HG02973 (cell line): ENCODE measurements around the gene LRRC14B.
"Not testable (repeated sequence)": the region's sequence is repeated elsewhere in the genome, so short reads cannot be mapped to it uniquely, and the experiment has no call there.

ENCODE experiments used
- ATAC-seq: cut with Tn5 transposase; IDR thresholded peaks from one replicate; pipeline ENCODE4 v1.9.1; 2021; ENCODE audit warnings: moderate library complexity; ENCODE audit not compliant: unreplicated experiment

Gene LRRC14B

GRCh38 chr5:190366-191035 is 794 bp upstream of the LRRC14B start:
- no peak for ATAC-seq

- no peak for ATAC-seq
Measured at GRCh38 chr5:191949-192690, 825 bp downstream of the LRRC14B start.

- ATAC-seq = no peak
Measured at GRCh38 chr5:192691-192969, 1.3 kb downstream of the LRRC14B start.

DNA sequence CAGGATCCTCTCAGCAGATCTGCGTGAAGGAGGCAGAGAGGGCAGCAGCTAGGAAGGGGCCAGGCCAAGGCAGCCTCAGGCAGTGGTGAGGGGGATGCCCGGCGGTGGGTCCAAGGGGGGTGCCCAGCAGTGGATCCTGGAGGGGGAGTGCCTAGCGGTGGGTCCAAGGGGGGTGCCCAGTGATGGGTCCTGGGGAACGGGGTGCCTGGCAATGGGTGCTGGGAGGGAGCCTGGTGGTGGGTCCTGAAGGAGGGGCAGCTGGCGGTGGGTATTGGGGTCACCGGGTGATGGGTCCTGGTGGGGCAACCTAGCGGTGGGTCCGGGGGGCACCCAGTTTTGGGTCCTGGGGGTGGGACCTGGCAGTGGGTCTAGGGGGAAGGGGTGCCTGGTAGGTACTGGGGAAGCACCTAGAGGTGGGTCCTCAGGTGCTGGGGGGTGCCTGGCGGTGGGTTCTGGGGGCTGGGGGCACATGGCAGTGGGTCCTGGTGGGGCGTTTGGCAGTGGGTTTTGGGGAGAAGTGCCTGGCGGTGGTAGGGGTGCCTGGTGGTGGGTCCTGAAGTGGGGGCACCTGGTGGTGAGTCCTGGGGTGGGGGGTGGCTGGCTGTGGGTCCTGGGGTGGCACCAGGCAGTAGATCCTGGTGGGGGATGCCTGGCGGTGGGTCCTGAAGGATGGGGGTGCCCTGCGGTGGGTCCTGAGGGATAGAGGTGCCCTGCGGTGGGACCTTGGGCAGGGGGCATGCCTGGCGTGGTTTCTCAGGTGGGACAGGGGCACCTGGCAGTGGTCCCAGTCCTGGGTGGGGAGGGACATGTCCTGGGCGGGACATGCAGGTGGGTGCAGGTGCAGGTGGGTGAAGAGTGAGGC is 1.9 kb downstream of the LRRC14B start:
- ATAC-seq = no peak

DNA sequence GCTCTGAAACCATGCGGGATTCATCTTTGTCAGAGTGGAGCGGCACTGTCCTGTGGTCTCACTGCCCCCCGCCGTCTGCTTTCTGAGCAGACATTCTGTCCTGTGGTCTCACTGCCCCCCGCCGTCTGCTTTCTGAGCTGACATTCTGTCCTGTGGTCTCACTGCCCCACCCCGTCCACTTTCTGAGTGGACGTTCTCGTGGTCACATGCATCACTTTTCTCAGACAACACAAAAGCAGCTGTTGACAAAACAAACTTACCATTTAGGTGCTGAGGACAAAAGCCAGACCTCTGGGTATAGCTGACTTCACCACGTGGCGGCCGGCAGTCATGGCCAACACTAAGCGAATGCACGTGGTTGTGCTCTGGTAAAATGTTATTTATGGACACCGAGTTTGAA is 2.8 kb downstream of the LRRC14B start:
- no peak for ATAC-seq

GRCh38 chr5:194603-195209 is 3.4 kb downstream of the LRRC14B start:
- ATAC-seq = no peak

GRCh38 chr5:195401-196160 is 4.3 kb downstream of the LRRC14B start:
- no peak for ATAC-seq

DNA sequence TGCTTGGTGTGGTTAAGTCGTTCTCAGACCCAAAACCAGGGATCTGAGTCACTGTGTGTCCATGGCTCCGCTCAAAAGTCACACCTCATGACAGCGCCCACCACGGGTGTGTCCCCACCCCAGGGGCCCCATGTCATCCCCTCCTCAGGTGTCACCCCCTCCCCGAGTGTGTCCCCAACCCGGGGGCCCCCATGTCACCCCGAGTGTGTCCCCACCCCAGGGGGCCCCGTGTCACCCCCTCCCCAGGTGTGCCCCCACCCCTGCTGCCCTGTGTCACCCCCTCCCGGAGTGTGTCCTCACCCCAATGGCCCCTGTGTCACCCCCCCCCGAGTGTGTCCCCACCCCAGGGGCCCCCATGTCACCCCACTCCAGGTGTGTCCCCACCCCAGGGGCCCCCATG is 5.1 kb downstream of the LRRC14B start:
- ATAC-seq = no peak

GRCh38 chr5:197031-197430 is 5.7 kb downstream of the LRRC14B start:
- not testable (repeated sequence) for ATAC-seq

DNA sequence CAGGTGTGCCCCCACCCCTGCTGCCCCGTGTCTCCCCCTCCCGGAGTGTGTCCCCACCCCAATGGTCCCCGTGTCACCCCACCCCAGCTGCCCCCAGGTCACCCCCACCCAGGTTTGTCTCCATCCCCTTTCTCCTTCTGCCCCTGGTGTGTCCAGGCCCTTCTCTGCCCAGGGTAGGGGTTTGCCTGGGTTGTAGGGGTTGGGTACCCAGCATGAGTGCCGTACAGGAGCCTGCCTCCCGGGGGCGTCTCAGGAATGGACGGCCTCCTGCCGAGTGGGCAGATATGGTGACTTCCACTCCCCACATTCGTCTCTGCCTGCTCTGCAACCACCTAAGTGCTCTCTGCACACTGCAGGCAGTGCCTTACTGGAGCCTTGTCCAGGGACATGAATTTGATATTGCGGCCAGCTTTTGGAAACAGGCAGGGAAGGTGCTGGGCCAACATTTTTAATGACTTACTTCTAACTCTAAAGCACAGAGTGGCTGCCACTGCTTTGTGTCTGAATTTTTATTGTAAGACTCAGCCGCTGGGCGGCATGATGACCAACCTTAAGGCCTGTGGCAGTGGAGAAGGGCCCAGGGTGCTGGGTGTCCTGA is 6.7 kb downstream of the LRRC14B start:
- ATAC-seq = no peak

GRCh38 chr5:198516-199196 is 7.4 kb downstream of the LRRC14B start:
- ATAC-seq = no peak

DNA sequence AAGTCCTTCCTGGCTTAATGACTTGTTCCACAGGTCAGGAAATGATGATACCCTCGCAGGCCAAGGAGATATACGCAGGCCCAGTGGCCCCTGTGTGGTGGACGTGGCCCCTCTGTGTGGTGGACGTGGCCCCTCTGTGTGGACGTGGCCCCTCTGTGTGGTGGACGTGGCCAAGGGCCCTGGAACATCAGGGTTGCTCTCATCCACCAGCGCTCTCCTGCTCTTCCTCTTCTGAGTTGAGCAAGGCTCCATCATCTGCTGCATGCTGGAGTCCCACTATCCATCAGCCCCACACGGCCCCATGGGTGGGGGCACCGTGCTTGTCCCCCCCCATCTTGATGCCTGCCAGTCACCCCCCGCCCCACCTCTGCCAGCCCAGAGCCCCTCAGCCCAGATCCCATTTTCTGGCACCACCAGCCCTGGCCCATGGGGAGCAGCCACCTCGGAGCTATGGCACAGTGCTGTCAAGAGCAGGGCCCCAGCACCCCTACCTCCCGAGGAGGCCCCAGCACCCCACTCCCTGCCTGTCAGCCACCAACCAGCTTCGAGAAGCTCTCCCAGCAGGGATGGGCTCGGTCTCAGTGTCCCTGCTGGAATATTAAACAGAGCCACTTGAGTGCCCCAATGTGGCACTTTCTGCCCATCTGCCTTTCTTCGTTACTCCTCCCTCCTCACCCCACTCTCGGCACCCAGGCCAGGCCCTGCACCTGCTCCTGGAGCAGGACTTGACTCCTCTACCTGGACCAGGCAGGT is 8.1 kb downstream of the LRRC14B start:
- no peak for ATAC-seq

- no peak for ATAC-seq
Measured at GRCh38 chr5:199950-200645, 8.8 kb downstream of the LRRC14B start.

GRCh38 chr5:200985-201384 is 9.7 kb downstream of the LRRC14B start:
- no peak for ATAC-seq

GRCh38 chr5:201672-202071 is 10.4 kb downstream of the LRRC14B start:
- no peak for ATAC-seq

DNA sequence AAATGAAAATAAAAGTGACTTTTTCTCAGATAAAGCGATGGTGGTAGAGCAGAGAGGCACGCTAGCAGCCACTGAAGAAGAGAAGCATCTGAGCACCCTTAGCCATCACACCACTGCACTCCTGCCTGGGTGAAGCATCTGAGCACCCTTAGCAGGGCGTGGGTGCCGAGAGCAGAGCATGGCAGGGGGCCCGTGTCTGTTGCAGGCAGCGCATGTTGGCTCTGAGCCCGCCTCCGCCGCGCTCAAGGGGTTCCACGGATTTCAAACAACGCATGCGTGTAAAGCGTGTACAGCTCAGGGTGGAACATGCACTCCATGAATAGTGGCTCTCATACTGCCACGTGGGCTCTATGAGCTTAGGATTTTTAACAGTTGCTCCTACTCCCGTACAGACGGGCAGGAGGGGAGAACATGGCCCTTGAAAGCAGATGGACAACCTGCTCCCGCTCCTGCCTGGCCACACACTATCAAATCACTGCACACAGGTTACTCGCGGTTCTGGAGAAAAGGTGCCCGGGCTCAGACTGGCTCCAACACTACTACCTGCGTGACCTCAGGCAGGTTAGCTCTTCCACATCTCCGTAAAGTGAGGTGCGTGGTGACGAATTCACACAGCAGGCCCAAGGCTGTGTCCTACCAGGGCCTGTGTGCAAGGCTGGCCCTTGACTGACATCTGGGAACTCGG is 12.1 kb downstream of the LRRC14B start:
- no peak for ATAC-seq

DNA sequence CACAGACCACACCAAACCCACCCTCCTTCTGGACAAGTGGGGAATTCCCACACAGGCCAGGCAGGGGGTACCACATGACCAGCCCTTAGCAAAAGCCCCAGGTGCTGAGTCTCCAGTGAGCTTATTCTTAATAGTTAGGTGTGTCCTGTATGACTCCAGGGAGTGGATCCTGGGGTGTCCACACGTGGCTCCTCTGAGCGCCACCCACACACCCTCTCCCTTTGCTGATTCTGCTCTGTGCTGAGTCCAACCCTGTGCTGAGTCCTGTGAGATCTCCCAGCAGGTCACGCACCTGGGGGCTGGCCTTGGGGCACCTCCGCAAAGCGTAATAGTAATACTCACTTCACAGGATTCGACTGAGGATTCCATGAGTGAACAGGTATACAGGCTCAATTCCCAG is 12.7 kb downstream of the LRRC14B start:
- ATAC-seq = no peak

GRCh38 chr5:204462-204861 is 13.2 kb downstream of the LRRC14B start:
- ATAC-seq = no peak
